H1 (cell line): ENCODE data around the gene SLC15A2. TPM values are rescaled to one million over a fixed set of nuclear protein-coding genes. Genes with fewer than 3 reads are reported as not detected.
A peak's percentile ranks its signal among the peaks of the same experiment; 100 is the strongest.

Source experiments
- CTCF ChIA-PET: fragments of 300-600 bp; sonication (Branson Sonifier 250); formaldehyde crosslinking; loops from one replicate; lab custom pipeline; 2021; ENCODE audit not compliant: partially characterized antibody; lab: Charles Lee
- POLR2A ChIA-PET: fragments of 300-600 bp; sonication (Branson Sonifier 250); formaldehyde crosslinking; loops from one replicate; lab custom pipeline; 2021; ENCODE audit warnings: inconsistent platforms; ENCODE audit not compliant: partially characterized antibody; lab: Charles Lee
- DNase-seq, 2 experiments: peaks; one replicate each; pipeline versions ENCODE4 v3.0.0 to v3.0.0-alpha.2; 2010 to 2022; ENCODE audit warnings: low spot score in 2 of 2, low read depth in 1 of 2, mixed read lengths in 1 of 2
- FAIRE-seq: peaks from 2 replicates; lab custom pipeline; 2011; peaks lifted over from hg19 to GRCh38; lab: Jason Lieb, UNC
- H2AFZ ChIP-seq: 2 replicates; pipeline ENCODE4 v1.8.1; 2012; ENCODE audit warnings: low read length, inconsistent platforms
- H2AK5ac ChIP-seq: 2 replicates; pipeline ENCODE4 v1.6.1; 2013; ENCODE audit warnings: low read depth, low read length
- H2BK120ac ChIP-seq: replicated peaks from 2 replicates; pipeline ENCODE3; 2013; ENCODE audit warnings: low read depth, low read length, inconsistent platforms
- H2BK12ac ChIP-seq: 2 replicates; pipeline ENCODE4 v1.6.1; 2013; ENCODE audit warnings: low read depth, low read length
- H2BK15ac ChIP-seq: 2 replicates; pipeline ENCODE4 v1.6.1; 2013; ENCODE audit warnings: low read length
- H2BK20ac ChIP-seq: 2 replicates; pipeline ENCODE4 v1.6.1; 2013; ENCODE audit warnings: low read length
- H2BK5ac ChIP-seq: 2 replicates; pipeline ENCODE4 v1.6.1; 2013; ENCODE audit warnings: low read depth, low read length
- H3K14ac ChIP-seq: 2 replicates; pipeline ENCODE4 v1.6.1; 2013; ENCODE audit warnings: inconsistent platforms; ENCODE audit not compliant: insufficient read length
- H3K18ac ChIP-seq: 2 replicates; pipeline ENCODE4 v1.6.1; 2013; ENCODE audit warnings: low read length; ENCODE audit errors: extremely low read depth
- H3K23ac ChIP-seq: 2 replicates; pipeline ENCODE4 v1.6.1; 2013; ENCODE audit warnings: inconsistent platforms; ENCODE audit not compliant: insufficient read length
- H3K23me2 ChIP-seq: 2 replicates; pipeline ENCODE4 v1.6.1; 2013; ENCODE audit warnings: low read depth, low read length
- H3K27ac ChIP-seq: 2 replicates; pipeline ENCODE4 v1.6.1; 2011; ENCODE audit warnings: low read depth, low read length, inconsistent platforms
- H3K27me3 ChIP-seq, 4 experiments: replicated peaks in 1 of 4; 1 replicate in 1 of 4; 2 replicates in 3 of 4; pipeline versions ENCODE4 v1.6.1 to v1.8.1; 2011 to 2013; ENCODE audit warnings: low read length in 3 of 4, mild to moderate bottlenecking in 3 of 4, inconsistent platforms in 2 of 4, mixed read lengths in 2 of 4, moderate library complexity in 1 of 4; ENCODE audit not compliant: control insufficient read depth in 3 of 4, insufficient read depth in 3 of 4; ENCODE audit errors: extremely low read depth in 1 of 4
- H3K36me3 ChIP-seq, 4 experiments: 2 replicates each; pipeline versions ENCODE4 v1.6.1 to v1.8.1; 2011 to 2013; ENCODE audit warnings: mild to moderate bottlenecking in 4 of 4, low read length in 3 of 4, moderate library complexity in 2 of 4, control low read depth in 1 of 4, inconsistent platforms in 1 of 4; ENCODE audit not compliant: insufficient read depth in 4 of 4, control insufficient read depth in 2 of 4
- H3K4ac ChIP-seq: replicated peaks from 2 replicates; pipeline ENCODE3; 2013; ENCODE audit warnings: low read length, low read depth, mixed read lengths, inconsistent platforms; ENCODE audit not compliant: insufficient read length
- H3K4me1 ChIP-seq, 4 experiments: replicated peaks in 1 of 4; 1 replicate in 1 of 4; 2 replicates in 3 of 4; pipeline versions ENCODE4 v1.6.1 to v1.8.1; 2011 to 2013; ENCODE audit warnings: low read length in 3 of 4, inconsistent platforms in 2 of 4, mixed read lengths in 1 of 4; ENCODE audit not compliant: insufficient read depth in 4 of 4, control insufficient read depth in 3 of 4
- H3K4me2 ChIP-seq, 2 experiments: 2 replicates each; pipeline versions ENCODE4 v1.6.1 to v1.8.1; 2011 to 2013; ENCODE audit warnings: low read depth in 2 of 2, low read length in 2 of 2, control low read depth in 1 of 2, inconsistent platforms in 1 of 2, mild to moderate bottlenecking in 1 of 2; ENCODE audit not compliant: insufficient read depth in 1 of 2
- H3K4me3 ChIP-seq, 4 experiments: fragments of 200-600, 300-600 bp in 1 of 4; sonication (generic), shearing (Covaris generic), sonication (Bioruptor Twin) in 1 of 4; 2 replicates each; pipeline versions ENCODE4 v1.5.1 to v1.8.1; 2011 to 2016; ENCODE audit warnings: low read length in 4 of 4, low read depth in 3 of 4, control low read depth in 2 of 4, inconsistent platforms in 2 of 4, mild to moderate bottlenecking in 2 of 4, mixed read lengths in 1 of 4, moderate library complexity in 1 of 4; ENCODE audit not compliant: insufficient read depth in 2 of 4; ENCODE audit errors: extremely low read depth in 1 of 4
- H3K56ac ChIP-seq: replicated peaks from 2 replicates; pipeline ENCODE3; 2013; ENCODE audit warnings: low read depth, mild to moderate bottlenecking, mixed read lengths, low read length, inconsistent platforms; ENCODE audit not compliant: insufficient read length
- H3K79me1 ChIP-seq: 2 replicates; pipeline ENCODE4 v1.6.1; 2013; ENCODE audit warnings: low read depth, low read length, control low read depth
- H3K79me2 ChIP-seq, 2 experiments: 2 replicates each; pipeline versions ENCODE4 v1.6.1 to v1.8.1; 2012 to 2013; ENCODE audit warnings: low read length in 2 of 2, mild to moderate bottlenecking in 2 of 2, inconsistent platforms in 1 of 2; ENCODE audit not compliant: insufficient read depth in 2 of 2, control insufficient read depth in 1 of 2
- H3K9ac ChIP-seq, 4 experiments: replicated peaks in 1 of 4; 1 replicate in 1 of 4; 2 replicates in 3 of 4; pipeline versions ENCODE4 v1.6.1 to v1.8.1; 2011 to 2013; ENCODE audit warnings: low read depth in 3 of 4, low read length in 3 of 4, control low read depth in 2 of 4, mild to moderate bottlenecking in 2 of 4, moderate library complexity in 2 of 4, inconsistent platforms in 1 of 4; ENCODE audit errors: extremely low read depth in 1 of 4
- H3K9me3 ChIP-seq, 2 experiments: 2 replicates each; pipeline versions ENCODE4 v1.6.1 to v1.8.1; 2012 to 2013; ENCODE audit warnings: mild to moderate bottlenecking in 2 of 2, moderate library complexity in 2 of 2, control low read depth in 1 of 2, inconsistent platforms in 1 of 2, low read depth in 1 of 2, low read length in 1 of 2, mixed read lengths in 1 of 2; ENCODE audit not compliant: insufficient read depth in 2 of 2
- H4K20me1 ChIP-seq, 2 experiments: replicated peaks in 1 of 2; 2 replicates each; pipeline versions ENCODE3 to v1.8.1; 2011 to 2013; ENCODE audit warnings: inconsistent platforms in 2 of 2, low read length in 2 of 2, mild to moderate bottlenecking in 1 of 2; ENCODE audit not compliant: insufficient read depth in 2 of 2, control insufficient read depth in 1 of 2
- H4K5ac ChIP-seq: 2 replicates; pipeline ENCODE4 v1.6.1; 2013; ENCODE audit warnings: low read length, low read depth, mixed read lengths, inconsistent platforms; ENCODE audit not compliant: insufficient read length
- H4K8ac ChIP-seq: 2 replicates; pipeline ENCODE4 v1.8.0; 2013; ENCODE audit warnings: mild to moderate bottlenecking, moderate library complexity, low read length, inconsistent platforms; ENCODE audit not compliant: insufficient read depth; ENCODE audit errors: extremely low read depth
- H4K91ac ChIP-seq: replicated peaks from 2 replicates; pipeline ENCODE3; 2013; ENCODE audit warnings: low read length, mixed read lengths, inconsistent platforms; ENCODE audit not compliant: insufficient read length
- BRCA1 ChIP-seq: IDR thresholded peaks from 2 replicates; pipeline ENCODE4 v1.6.1; 2012; ENCODE audit warnings: low read depth, low read length, improper control_type of control experiment
- TEAD4 ChIP-seq: IDR thresholded peaks from 2 replicates; pipeline ENCODE4 v1.6.1; 2012; ENCODE audit warnings: low read depth, low read length, inconsistent platforms, mixed read lengths
- WGBS, 2 experiments: shearing (Covaris generic) in 1 of 2; methylation state at CpG; one replicate each; pipeline versions ENCODE4 v1.1.6 to v1.1.7; 2013 to 2015; ENCODE audit warnings: low lambda C conversion rate in 2 of 2, mixed read lengths in 2 of 2, inconsistent platforms in 1 of 2, low coverage in 1 of 2, missing lambda C conversion rate in 1 of 2; ENCODE audit not compliant: insufficient replicate concordance in 2 of 2, insufficient coverage in 1 of 2, insufficient read length in 1 of 2; ENCODE audit errors: extremely low coverage in 1 of 2, missing lambda C conversion rate in 1 of 2; 5-methylcytosine and 5-hydroxymethylcytosine counted together
- polyA plus RNA-seq, 7 experiments: library from polyadenylated mRNA; depleted of rRNA in 3 of 7; stranded (reverse) in 5 of 7; unstranded in 2 of 7; fragments of >200 nt in 5 of 7; fragments of 200-250 nt in 2 of 7; gene quantifications; 1 replicate in 5 of 7; 2 replicates in 1 of 7; 4 replicates in 1 of 7; pipeline versions ENCODE4 v1.2.1 to v1.2.3, GENCODE V29; 2011 to 2013; ENCODE audit warnings: missing spikeins in 2 of 7, mixed read lengths in 2 of 7
- total RNA-seq: library from RNA; stranded (reverse); fragmentation: NEBNext Ultra II Directional; extraction: Animal tissue kit (Norgen Biotek cat#: 25700); gene quantifications from 2 replicates; pipeline ENCODE4 v1.2.1, GENCODE V29; 2021

The SLC15A2 gene
- total and polyA plus RNA-seq, 2 of the 8 experiments (the other 6 are each of a cell fraction or from before 2014, with no cell fraction given) = 2.0 to 3.6 TPM

DNA sequence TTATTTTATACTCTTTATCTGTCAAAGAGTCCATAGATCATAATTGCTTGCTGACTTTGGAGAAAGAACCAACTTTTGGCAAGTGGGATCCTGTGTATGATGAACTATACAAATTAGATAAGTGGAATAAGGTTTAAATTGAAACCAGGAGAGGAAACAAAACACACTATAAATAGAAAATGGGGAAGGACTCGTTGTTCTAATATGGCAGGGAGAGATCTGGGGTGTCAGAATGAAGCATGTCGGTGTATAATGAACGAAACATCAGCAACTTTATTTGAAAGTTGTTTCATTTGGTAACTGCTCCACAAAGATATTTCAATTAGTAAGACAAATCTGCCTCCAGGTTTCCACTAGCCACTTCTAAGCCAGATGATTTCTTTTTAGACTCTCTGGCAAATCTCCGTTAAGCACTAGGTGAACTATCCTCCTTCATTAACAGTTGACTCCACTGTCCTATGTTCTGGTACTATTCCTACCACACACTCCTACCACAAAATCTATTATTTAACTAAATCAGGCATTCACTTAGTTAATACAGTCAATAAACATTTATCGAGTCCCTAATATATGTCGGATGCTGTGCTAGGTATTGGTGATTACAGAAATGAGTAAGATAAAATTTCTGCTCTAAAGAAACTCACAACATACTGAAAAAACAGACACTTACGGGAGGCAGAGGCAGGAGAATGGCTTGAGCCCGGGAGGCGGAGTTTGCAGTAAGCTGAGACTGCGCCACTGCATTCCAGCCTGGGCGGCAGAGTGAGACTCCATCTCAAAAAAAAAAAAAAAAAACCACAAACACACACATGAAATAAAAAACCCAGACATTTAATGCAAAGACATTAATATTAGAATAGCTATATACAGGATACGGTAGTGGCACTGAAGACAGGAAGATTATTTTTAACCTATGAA is 20.1 kb downstream of the SLC15A2 start:
- H3K9me3 ChIP-seq = no peaks in the 10 kb centered on the region
- H3K56ac ChIP-seq = no peak overlapping the region
- no peak for TF ChIP-seq BRCA1
- 0 out of 2 replicates have a peak, but pooled peaks have one; percentile 43 for TF ChIP-seq TEAD4
- H2AFZ ChIP-seq = no peak overlapping the region
- no peak overlapping the region for H2BK20ac ChIP-seq
- H3K18ac ChIP-seq = no peak overlapping the region
- FAIRE-seq (no peak), DNase-seq (no peak)
- ChIA-PET CTCF (interaction anchor here (0.6 to 1.4 kb wide), 3 partner anchors 20 to 615 kb away, joined by 3 to 4 read pairs (median 4); partner anchors contain the start of gene SLC15A2), POLR2A (interaction anchor here (0.5 kb wide), 1 partner anchor 16 kb away, joined by 3 read pairs; no protein-coding TSS in a partner anchor)
- H3K79me2 ChIP-seq = no peaks in the 10 kb centered on the region
- no peaks in the 10 kb centered on the region for H3K36me3 ChIP-seq
- no peak overlapping the region for H3K9ac ChIP-seq
- H3K4me1 ChIP-seq = no peaks in the 10 kb centered on the region
- no peak overlapping the region for H4K8ac ChIP-seq
- H3K14ac ChIP-seq = no peak overlapping the region
- H3K4ac ChIP-seq = no peak overlapping the region
- H3K4me3 ChIP-seq = no peak overlapping the region
- H2AK5ac ChIP-seq = no peak overlapping the region
- H3K23ac ChIP-seq = no peak overlapping the region
- no peaks in the 10 kb centered on the region for H4K20me1 ChIP-seq
- no peak overlapping the region for H4K91ac ChIP-seq
- H3K27ac ChIP-seq = no peak overlapping the region
- 74% methylated on average over 12 of the region's 12 CpGs; no CpG with 5 or more reads in 1 of the 2 experiments for WGBS, 2 experiments
- H2BK5ac ChIP-seq = no peak overlapping the region
- no peak overlapping the region for H2BK120ac ChIP-seq
- no peaks in the 10 kb centered on the region for H3K27me3 ChIP-seq
- no peak overlapping the region for H4K5ac ChIP-seq
- no peak overlapping the region for H2BK15ac ChIP-seq
- no peaks in the 10 kb centered on the region for H3K23me2 ChIP-seq
- no peak overlapping the region for H2BK12ac ChIP-seq
- no peaks in the 10 kb centered on the region for H3K79me1 ChIP-seq
- H3K4me2 ChIP-seq = no peak overlapping the region
